GM11168 (cell line): Measurements from ENCODE around the gene MEFV.

Source experiments
- in situ Hi-C: fragments of 300-500 bp; cut with MboI; formaldehyde crosslinking; loops from one replicate; pipeline ENCODE4 v1.12.0; 2022; ENCODE audit warnings: low sequenced_read_pairs; ENCODE audit not compliant: unreplicated experiment

MEFV gene

GRCh38 chr16:3268294-3268693 lies 11.9 kb upstream of the MEFV start:
- in situ Hi-C loops, result no loop called here

GRCh38 chr16:3266873-3267537 lies 10.6 kb upstream of the MEFV start:
- in situ Hi-C loops, result no loop called here

GRCh38 chr16:3264137-3265036 lies 8.0 kb upstream of the MEFV start:
- in situ Hi-C loops, result no loop called here

- in situ Hi-C loops, result no loop called here
Measured at GRCh38 chr16:3262517-3262916, 6.1 kb upstream of the MEFV start.

GRCh38 chr16:3259836-3260235 lies 3.4 kb upstream of the MEFV start:
- in situ Hi-C loops, result no loop called here

- in situ Hi-C loops, result no loop called here
Measured at GRCh38 chr16:3256866-3257465, 533 bp upstream of the MEFV start.

- in situ Hi-C loops, result no loop called here
Measured at GRCh38 chr16:3254309-3254708, 2.1 kb downstream of the MEFV start.

GRCh38 chr16:3252967-3253366 lies 3.5 kb downstream of the MEFV start:
- in situ Hi-C loops, result no loop called here

- in situ Hi-C loops, result no loop called here
Measured at GRCh38 chr16:3249451-3249850, 7.0 kb downstream of the MEFV start.

- in situ Hi-C loops, result no loop called here
Measured at GRCh38 chr16:3249020-3249419, 7.4 kb downstream of the MEFV start.

- in situ Hi-C loops, result no loop called here
Measured at GRCh38 chr16:3248596-3248995, 7.8 kb downstream of the MEFV start.

- in situ Hi-C loops, result no loop called here
Measured at GRCh38 chr16:3246876-3247275, 9.6 kb downstream of the MEFV start.

- in situ Hi-C loops, result no loop called here
Measured at GRCh38 chr16:3246002-3246401, 10.4 kb downstream of the MEFV start.

- in situ Hi-C loops, result no loop called here
Measured at GRCh38 chr16:3243882-3244281, 12.6 kb downstream of the MEFV start.

GRCh38 chr16:3242709-3243108 lies 13.7 kb downstream of the MEFV start:
- in situ Hi-C loops, result no loop called here

- in situ Hi-C loops, result no loop called here
Measured at GRCh38 chr16:3241761-3242160, 14.7 kb downstream of the MEFV start.

GRCh38 chr16:3235856-3236669 lies 20.4 kb downstream of the MEFV start:
- in situ Hi-C loops, result no loop called here

- in situ Hi-C loops, result no loop called here
Measured at GRCh38 chr16:3234857-3235561, 21.4 kb downstream of the MEFV start, which contains the start of gene ZNF200. ZNF200 (minus strand) TSS chr16:3235158; CDS start chr16:3233755, 1,403 bp downstream.

GRCh38 chr16:3234543-3234856 lies 21.9 kb downstream of the MEFV start:
- in situ Hi-C loops, result no loop called here
